NAMALWA (cell line): ENCODE data around the gene PRR7.
A peak's percentile ranks its signal among the peaks of the same experiment; 100 is the strongest.

Experiments
- DNase-seq: peaks from one replicate; pipeline ENCODE4 v3.0.0-alpha.2; 2015; ENCODE audit warnings: low spot score

The PRR7 gene

DNA sequence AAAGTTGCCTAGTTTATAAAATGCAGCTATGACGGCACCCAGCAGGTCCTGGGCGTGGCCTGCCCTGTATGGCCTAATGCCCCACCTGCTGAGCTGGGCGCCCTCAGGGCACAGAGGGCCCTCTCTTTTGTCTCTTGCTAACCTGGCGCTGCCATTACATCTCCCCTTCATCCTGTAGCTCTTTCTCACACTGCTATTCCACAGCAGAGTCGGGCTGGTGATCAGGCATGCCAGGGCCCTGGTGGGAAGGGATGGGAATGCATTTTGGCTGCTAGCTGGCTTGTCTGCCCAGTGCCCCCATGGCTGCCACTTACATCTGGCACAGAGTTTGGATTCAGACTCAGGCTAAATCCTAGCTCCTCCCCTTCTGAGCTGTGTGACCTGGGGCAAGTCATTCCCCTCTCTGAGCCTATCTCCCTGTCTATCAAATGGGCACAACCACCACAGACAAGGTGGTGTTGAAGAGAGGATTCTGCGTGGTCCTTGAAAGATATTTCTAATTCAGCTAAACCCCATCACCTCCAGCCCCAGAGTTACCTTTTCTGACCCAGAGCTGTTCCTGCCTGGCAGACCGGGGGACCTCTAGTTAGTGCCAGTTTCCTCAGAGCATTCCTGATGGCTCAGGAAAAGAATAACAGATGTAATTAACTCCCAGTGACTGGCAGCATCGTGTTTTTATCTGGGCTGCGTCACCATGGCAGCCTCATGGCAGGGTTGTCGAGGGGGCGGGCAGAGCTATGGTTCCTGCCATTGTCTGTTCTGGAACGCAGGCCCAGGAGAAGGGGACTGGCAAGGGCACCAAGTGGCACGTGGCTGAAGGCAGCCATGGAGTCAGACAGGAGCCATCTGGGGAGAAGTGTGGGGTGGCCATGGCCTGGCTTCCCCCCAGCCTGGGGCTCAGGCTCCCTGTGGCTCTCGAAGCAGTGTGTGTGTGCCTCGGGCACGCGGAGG, 6.3 kb downstream of the PRR7 start:
- no peak for DNase-seq

DNA sequence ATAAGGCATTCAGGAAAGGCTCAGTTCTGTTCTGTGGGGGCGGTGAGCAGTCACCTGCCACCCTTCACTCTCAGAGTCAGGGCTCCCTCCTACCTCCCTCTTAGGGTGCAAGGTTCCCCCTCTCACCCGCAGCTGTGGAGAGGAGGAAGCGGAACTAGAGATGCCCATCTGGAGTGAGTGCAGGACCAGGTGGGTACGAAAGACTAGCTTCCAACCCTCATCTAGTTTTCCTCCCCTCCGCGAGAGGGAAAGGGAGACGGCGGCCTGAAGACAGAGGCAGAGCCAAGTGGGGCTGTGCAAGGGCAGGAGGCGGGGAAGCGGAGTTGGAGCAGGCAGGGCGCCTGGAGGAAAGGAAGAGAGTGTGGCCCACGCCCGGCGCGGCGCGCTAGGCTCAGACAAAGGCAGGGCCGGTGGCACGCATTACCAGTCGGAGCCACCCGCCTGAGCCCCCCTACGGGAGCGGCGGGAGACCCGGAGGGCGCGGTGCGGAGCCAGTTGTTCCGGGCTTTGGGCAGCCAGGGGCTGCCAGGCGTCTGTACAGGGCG, 7.3 kb downstream of the PRR7 start:
- DNase-seq: peak; percentile 81

GRCh38 chr5:177454397-177455035, 7.9 kb downstream of the PRR7 start:
- peak; percentile 95 for DNase-seq

DNA sequence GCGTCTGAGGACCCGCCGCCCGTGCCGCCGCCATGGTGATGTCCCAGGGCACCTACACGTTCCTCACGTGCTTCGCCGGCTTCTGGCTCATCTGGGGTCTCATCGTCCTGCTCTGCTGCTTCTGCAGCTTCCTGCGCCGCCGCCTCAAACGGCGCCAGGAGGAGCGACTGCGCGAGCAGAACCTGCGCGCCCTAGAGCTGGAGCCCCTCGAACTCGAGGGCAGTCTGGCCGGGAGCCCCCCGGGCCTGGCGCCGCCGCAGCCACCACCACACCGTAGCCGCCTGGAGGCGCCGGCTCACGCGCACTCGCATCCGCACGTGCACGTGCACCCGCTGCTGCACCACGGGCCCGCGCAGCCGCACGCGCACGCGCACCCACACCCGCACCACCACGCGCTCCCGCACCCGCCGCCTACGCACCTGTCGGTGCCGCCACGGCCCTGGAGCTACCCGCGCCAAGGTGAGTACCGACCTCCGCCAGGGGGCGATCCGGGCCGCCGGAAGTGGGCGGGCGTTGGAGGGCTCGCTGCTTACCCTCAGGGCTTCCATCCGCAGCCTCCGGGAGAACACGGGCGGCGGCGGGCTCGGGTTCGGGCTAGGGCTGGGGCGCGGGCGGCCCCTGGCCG, 8.5 kb downstream of the PRR7 start:
- peak; percentile 95 for DNase-seq

DNA sequence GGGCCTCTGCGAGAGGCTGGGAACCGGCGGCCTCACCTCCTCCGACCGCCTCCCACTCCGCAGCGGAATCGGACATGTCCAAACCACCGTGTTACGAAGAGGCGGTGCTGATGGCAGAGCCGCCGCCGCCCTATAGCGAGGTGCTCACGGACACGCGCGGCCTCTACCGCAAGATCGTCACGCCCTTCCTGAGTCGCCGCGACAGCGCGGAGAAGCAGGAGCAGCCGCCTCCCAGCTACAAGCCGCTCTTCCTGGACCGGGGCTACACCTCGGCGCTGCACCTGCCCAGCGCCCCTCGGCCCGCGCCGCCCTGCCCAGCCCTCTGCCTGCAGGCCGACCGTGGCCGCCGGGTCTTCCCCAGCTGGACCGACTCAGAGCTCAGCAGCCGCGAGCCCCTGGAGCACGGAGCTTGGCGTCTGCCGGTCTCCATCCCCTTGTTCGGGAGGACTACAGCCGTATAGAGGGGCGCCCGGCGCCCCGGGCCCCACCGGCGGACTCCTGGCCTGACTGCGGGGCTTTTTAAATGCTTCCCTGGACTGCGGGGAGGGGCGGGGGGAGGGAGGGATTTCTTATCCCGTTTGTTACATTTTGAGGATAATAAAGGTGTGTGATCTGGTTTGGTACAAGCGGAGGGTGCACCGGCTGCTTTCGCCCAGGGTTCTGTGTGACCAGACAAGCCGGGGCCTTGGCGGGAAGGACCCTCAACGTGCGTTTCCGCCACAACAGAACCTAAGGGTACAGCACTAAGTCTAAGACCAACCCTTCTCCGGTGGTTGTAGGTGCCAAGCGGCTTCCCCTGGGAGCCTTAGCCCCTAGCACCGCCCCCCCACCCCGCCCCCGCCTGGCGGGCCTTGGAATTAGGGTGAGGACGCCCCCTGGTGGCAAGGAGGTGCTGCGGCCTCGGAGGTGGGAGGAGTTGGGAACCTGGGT, 9.3 kb downstream of the PRR7 start:
- DNase-seq: peak; percentile 95

GRCh38 chr5:177456591-177456964, 10.0 kb downstream of the PRR7 start:
- no peak for DNase-seq

DNA sequence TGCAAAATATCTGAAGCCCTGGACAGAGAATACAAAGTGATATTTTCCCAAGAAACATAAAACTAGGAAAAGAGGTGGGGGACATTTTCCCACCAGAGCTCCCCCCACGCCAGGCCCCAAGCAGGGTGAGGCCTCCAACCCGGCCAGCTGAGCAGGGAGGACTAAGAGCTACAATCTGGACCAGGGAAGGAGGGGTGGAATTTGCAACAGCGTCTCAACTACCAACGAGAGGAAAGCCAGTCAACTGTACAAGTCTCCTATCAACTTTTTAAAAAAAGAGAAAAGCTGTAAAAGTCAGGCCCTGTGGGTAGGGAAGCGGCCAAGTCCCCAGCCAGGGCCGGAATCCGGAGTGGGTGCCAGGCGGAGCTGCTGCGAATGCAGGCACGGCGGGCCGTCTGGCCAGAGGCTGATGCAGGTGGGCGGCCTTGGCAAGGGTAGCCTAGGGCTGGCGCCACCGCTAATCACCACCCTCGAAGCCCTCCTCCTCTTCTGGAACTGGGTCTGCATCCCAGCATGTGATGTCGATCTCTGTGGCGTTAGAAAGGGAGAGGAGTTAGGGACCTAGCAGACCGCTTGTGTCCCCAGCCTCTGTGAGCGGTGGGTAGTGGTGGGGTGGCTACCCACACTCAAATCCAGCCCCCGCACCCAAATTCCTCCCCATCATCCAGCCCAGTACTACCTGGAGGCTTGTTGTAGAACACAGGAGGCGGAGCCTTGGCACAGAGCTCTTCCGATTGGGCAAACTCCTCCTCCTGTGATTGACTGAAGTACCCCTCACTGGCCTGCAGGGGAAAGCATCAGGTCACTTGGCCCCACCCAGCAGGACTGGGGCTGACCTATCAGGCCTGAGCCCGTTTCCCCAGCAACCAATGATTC, 10.6 kb downstream of the PRR7 start:
- DNase-seq: peak; percentile 97

DNA sequence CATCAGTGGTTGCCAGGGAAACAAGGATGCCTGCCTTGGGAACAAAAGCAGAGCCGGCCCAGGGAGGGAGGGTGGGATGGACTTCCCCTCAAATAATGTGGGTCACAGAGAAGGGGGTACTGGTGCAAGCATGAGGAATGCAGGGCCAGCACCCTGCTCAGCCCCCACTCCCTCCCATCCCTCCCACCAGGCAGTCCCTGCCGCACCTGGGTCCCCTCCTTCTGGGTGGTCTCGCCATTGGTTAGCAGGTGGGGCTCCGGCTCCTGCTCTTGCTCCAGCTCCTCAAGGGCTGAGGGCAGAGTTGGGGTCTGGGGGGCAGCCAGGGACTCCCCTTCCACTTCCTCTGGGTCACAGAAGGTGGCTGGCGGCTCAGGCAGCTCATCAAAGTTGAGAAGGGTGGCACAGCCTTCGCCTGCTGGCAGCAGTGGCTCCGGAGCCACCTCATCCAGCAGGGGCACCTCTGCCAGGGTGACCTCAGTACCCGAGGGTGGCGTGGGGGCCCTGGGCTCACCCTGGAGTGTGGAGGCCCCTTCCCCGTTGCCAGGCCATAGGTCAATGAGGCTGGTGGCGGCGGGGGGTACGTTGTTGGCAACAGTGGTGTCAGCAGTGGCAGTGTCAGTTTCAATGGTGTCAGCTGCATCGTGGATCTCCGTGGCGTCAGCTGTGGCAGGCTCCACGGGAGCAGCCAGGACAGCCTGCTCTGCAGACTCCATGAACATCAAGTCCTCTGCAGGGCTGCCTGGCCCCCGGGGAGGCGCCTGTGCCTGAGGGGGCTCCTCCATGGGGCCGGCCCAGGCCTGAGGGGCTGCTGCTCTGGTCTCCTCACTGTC, 11.5 kb downstream of the PRR7 start:
- DNase-seq: no peak

GRCh38 chr5:177458912-177459350, 12.3 kb downstream of the PRR7 start:
- no peak for DNase-seq

- DNase-seq: no peak
Observed at GRCh38 chr5:177459357-177459756, 12.7 kb downstream of the PRR7 start.

DNA sequence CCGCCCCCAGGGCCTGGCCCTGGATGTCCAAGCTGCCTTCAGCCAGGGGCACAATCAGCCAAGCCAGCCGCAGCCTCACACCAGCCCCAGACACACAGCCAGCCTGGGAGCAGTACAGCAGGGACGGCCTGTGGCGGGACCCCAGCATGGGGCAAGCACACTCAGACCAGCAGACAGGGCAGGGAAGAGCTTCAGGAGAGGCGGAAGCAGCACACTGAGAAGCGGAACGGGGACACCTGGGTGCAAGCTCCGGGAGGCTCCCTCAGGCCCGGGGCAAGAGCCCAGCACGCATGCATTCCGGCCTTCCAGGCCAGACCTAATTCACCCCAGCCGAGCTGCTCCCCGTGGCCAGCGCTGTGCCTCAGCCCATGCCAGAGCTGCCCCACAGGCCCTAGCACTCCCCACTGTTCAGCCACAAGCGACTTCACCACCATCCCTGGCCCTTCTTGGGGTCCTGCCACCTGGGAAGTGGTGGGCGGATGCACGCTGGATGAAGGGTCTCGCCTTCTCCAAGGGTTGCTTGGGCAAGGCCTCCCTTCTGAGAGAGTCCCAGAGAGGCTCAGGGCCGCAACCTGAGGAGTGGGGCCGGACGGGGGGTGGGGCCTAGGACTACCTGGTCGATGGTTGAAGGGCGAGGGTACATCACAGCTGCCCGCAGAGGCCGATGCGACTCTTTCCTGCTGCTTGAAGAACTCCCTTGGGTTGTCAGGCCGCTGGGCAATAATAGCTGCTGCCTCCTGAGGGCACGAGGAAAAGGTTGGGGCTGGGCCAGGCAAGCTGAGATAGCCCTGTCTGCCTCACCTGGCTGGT, 13.4 kb downstream of the PRR7 start:
- no peak for DNase-seq

DNA sequence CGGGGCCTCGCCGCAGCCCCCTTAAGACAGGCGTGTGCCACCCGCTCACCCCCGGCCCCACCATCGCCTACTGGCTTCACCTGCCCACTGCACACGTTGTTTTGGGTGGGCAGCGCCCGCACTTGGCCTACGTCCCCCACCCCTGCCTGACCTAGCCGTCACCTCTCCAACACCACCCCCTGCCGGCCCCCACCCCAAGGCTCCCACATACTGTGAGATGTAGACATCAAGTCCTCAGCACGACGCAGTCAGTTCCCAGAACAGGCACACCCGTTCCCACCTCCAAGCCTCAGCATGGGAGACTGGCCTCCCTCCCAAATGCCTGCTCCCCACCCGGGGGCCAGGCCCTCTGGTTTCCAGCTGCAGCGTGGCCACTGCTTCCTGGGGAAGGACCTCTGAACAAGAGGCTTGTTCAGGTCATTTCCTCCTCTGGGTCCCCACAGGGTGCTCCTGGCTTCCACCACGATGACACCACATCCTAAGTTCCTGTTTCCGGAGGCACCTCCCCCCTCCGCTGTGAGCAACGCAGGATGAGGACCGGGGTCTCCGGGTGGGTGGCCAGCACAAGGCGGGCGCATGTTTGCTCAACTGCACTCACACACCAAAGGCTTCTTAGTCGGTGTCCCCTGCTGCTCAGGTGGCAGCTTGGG, 15.5 kb downstream of the PRR7 start:
- DNase-seq: no peak

GRCh38 chr5:177465044-177465443, 18.4 kb downstream of the PRR7 start:
- DNase-seq: no peak

DNA sequence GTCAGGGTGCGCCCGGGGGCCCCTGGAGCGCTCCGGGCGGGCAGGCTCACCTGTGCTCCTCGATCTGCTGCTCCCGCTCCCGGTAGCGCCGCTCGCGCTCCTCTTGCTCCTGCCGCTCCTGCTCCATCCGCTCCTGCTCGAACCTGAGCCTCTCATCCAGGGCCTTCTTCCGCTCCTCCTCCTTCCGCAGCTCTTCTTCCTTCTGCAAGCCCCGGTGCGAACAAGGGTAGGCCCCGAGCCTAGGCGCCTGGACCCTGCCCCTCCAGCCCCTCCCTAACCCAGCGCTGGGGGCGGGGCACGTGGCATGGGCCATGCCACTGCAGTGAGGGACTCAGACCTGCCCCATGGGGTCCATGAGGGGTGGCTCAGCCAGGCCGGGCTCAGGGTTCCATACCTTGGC, 20.2 kb downstream of the PRR7 start:
- no peak for DNase-seq

- no peak for DNase-seq
Observed at GRCh38 chr5:177467436-177467835, 20.8 kb downstream of the PRR7 start.

DNA sequence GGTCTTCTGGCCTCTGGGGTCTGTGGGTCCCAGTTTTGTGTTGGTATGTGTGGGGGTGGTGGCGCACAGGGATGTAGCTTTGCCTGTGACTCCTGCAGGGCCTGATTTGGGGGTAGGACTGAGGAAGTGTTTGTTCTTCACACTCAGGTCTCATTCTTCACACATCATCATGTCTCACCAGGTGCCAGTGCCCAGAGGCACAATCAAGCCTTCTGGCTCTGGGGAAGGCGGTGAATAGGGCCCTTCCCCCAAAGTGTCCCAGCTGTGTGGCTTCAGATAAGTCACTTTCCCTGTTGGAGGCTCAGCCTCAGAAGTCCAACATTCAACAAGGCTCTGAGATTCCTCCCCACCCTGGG, 21.7 kb downstream of the PRR7 start:
- DNase-seq: no peak

DNA sequence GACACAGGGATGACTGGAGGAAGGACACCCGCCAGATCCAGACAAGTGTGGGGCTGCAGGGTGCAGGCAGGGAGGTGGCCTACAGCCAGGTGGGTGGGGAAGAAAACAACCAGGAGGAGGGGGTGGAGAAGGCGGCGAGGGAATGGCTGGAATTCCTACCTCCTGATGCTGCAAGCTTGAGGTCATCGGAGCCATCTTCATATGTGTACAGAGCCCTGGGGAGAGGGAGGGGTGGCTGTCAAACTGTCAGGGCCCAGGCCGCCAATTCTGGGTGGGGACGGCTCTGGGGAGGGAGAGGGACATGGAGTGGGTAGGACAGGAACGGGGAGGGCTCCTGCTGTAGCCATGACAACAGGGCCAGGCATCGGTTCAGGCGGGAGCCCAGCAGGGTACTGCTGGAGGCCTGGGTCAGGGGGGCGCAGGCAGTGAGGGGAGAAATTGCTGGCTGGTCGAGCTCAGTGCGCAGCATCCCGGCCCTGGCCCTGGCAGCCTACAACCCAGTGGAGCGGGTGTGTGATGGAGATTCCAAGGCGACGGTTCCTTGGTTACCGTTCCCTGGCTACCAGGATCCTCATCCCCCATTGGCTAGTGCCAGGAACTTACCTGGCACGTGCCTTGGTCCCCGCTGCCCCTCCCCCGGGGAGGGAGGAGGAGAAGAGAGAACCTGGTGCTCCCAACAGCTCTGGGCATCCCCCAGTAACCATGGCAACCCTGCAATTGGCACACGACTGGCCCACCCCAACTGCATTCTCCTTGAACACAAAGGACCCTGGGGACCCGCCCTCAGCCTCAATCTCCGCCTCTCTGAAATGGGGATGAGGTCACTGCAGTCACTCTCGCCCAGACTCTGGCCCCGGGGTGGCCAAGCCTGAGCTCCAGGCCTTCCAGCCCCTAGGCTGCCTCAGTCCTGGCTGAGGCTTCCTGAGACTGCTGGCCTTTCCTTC, 22.3 kb downstream of the PRR7 start:
- DNase-seq: no peak
